ENCODE measurements around the gene CCDC184.
"Not testable (repeated sequence)": the region's sequence is repeated elsewhere in the genome, so short reads cannot be mapped to it uniquely, and the experiment has no call there.

CCDC184 gene

DNA sequence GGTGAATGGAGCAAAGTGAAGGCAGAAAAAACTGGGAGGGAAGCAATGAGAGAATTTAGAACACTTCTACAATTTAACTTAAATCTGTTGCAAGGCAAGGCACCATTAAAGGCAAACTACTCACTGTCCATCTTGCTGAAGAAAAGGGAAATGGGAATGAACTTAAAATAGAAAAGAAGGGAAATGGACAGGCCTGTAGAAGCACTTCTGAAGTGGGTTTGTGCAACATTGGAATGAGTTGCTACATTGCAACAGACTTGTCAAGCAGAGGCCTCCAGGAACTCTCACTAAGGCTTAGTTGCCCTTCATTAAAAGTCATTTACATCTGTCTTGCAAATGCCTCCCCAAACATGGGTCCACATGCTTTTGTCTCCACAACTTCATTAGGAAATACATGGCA is 33.3 kb downstream of the CCDC184 start:
- no peak for DNase-seq

DNA sequence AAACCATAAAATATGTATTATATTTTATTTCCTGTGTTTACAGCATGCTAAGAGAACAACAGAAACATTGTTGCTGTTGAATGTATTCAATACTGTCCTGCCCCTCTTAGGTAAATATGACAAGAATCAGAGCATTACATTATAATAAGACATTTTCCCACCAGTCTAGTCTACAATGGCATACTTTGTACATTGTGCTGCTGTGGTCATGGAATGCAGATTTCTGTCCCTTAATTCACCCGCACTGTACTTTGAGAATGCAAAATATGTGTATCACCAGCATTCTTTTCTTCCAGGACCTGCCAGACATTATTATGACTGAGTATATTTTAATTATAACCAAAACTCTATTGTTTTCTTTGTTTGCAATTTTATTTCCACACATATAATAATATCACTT is 36.2 kb downstream of the CCDC184 start:
- no peak for DNase-seq

DNA sequence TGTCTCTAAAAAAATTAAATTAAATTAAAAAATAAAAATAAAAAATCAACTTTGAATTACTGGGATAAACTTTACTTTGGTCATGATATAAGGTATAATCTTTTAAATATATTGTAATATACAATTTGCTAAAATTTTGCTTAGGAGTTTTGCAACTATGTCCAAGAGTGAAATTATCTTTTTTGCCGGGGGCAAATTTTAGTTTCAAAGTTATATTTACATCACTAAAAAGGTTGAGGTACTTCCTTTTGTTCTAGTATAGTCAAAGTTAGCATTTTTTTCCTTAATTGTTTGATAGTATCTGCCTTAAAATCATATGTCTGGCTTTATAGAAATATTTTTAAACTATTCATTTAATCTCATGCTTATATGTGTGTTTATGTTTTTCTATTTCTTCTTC is 37.3 kb downstream of the CCDC184 start:
- no peak for DNase-seq

GRCh38 chr12:48221645-48222044 is 38.2 kb downstream of the CCDC184 start:
- DNase-seq, result no peak

DNA sequence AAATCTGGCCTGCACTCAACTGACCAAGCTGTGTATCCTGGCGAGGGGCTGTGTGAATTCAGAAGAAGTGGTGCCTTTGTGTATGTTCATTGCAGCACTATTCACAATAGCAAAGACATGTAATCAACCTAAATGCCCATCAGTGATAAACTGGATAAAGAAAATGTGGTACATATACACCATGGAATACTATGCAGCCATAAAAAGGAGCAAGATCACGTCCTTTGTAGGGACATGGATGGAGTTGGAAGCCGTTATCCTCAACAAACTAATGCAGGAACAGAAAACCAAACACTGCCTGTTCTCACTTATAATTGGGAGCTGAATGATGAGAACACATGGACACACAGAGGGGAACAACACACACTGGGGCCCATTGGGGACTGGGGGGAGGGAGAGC is 41.1 kb downstream of the CCDC184 start:
- not testable (repeated sequence) for DNase-seq

- not testable (repeated sequence) for DNase-seq
These were observed 47.9 kb downstream of the CCDC184 start for GRCh38 chr12:48231169-48231958.
